Measurements from ENCODE around the gene RASSF4. TPM values are rescaled to one million over a fixed set of nuclear protein-coding genes. Genes with fewer than 3 reads are reported as not detected.

Gene RASSF4
- total and polyA plus RNA-seq, 2 experiments from 2014 or later: 2.1 to 2.3 TPM

DNA sequence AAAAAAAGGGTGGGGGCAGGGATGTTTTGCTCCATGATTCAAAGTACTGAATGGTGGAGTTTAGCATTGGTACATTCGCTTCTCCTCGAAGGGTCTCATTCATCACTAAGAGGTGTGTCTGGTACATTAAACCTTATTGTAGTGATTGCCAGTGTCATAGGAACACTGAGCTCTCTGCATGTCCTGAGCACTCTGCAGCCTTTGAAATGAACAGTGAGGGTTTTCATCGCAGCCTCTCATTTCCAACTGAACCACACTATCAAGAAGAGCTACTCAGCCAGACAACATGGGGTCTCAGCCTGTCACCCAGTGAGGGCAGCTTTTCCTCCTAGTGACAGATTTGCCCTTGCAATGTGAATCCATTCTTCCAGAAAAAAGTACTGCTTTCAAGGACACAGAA lies 26.6 kb downstream of the RASSF4 start:
- Histone ChIP-seq H3K4me2 (ENCODE audit: unreplicated experiment) (no peak overlapping the region), H3K4me1 (ENCODE audit: insufficient read depth) (peaks cover 13% of the 10 kb centered on the region), H3K79me2 (ENCODE audit: insufficient read depth) (no peaks in the 10 kb centered on the region), H4K20me1 (ENCODE audit: insufficient read depth) (no peaks in the 10 kb centered on the region), H3K27ac (no peak overlapping the region), H3K4me3 (no peak overlapping the region), H3K36me3 (ENCODE audit: low read depth) (no peaks in the 10 kb centered on the region), H3K27me3 (replicated peaks; ENCODE audit: insufficient read depth) (no peaks in the 10 kb centered on the region), H3K9me2 (ENCODE audit: insufficient read depth) (no peaks in the 10 kb centered on the region), H3K9ac (no peak overlapping the region), H3K9me3 (ENCODE audit: low read depth) (no peaks in the 10 kb centered on the region), H3F3A (ENCODE audit: insufficient read depth) (0 out of 2 replicates have a peak, but pooled peaks cover 7% of the 10 kb centered on the region), H2AFZ (no peak overlapping the region)
- 48 to 54% methylated on average over 3 of the region's 3 CpGs for WGBS, 2 experiments (ENCODE audit: low coverage in 1 of 2, low lambda C conversion rate in 2 of 2, missing lambda C conversion rate in 2 of 2)
- DNase-seq: no peak
- TF ChIP-seq EZH2phosphoT487 (IDR thresholded peaks at IDR 0.05; ENCODE audit: insufficient read depth, low read depth) (no peak), EZH2 (IDR thresholded peaks at IDR 0.05; ENCODE audit: insufficient read depth, poor library complexity, severe bottlenecking) (no peak)
- in situ Hi-C loops (cut with MboI): loop anchor here (25.0 kb wide), 1 partner anchor 1324 kb away; no protein-coding TSS in a partner anchor

DNA sequence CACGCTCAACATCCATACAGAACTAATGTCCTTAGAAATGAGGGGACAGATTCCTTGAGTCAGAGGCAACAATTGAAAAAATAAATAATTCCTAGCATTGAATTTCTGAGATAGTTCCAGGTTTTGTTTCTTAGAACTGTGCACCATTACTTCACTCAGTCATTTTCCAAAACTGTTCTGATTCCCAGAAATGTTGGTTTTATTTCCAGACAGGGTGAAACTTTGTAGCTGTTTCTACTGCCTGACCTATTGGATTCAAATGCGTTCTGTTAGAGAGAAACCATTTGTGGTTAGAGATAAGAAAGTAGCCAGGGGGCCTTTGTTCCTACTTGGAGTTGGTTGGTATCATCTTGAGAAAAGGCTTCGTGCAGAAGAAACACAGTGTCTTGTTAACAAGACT lies 27.1 kb downstream of the RASSF4 start:
- Histone ChIP-seq H3F3A (ENCODE audit: insufficient read depth) (0 out of 2 replicates have a peak, but pooled peaks cover 3% of the 10 kb centered on the region), H4K20me1 (ENCODE audit: insufficient read depth) (no peaks in the 10 kb centered on the region), H3K9me3 (ENCODE audit: low read depth) (no peaks in the 10 kb centered on the region), H3K27ac (no peak overlapping the region), H3K79me2 (ENCODE audit: insufficient read depth) (no peaks in the 10 kb centered on the region), H3K9ac (no peak overlapping the region), H3K4me1 (ENCODE audit: insufficient read depth) (peaks cover 10% of the 10 kb centered on the region), H3K36me3 (ENCODE audit: low read depth) (no peaks in the 10 kb centered on the region), H3K4me3 (no peak overlapping the region), H3K4me2 (ENCODE audit: unreplicated experiment) (no peak overlapping the region), H3K27me3 (replicated peaks; ENCODE audit: insufficient read depth) (no peaks in the 10 kb centered on the region), H2AFZ (no peak overlapping the region), H3K9me2 (ENCODE audit: insufficient read depth) (no peaks in the 10 kb centered on the region)
- in situ Hi-C loops (cut with MboI): loop anchor here (25.0 kb wide), 1 partner anchor 1324 kb away; no protein-coding TSS in a partner anchor
- 43 to 45% methylated on average over 3 of the region's 3 CpGs for WGBS, 2 experiments (ENCODE audit: low coverage in 1 of 2, low lambda C conversion rate in 2 of 2, missing lambda C conversion rate in 2 of 2)
- TF ChIP-seq EZH2 (IDR thresholded peaks at IDR 0.05; ENCODE audit: insufficient read depth, poor library complexity, severe bottlenecking) (no peak), EZH2phosphoT487 (IDR thresholded peaks at IDR 0.05; ENCODE audit: insufficient read depth, low read depth) (no peak)
- no peak for DNase-seq

DNA sequence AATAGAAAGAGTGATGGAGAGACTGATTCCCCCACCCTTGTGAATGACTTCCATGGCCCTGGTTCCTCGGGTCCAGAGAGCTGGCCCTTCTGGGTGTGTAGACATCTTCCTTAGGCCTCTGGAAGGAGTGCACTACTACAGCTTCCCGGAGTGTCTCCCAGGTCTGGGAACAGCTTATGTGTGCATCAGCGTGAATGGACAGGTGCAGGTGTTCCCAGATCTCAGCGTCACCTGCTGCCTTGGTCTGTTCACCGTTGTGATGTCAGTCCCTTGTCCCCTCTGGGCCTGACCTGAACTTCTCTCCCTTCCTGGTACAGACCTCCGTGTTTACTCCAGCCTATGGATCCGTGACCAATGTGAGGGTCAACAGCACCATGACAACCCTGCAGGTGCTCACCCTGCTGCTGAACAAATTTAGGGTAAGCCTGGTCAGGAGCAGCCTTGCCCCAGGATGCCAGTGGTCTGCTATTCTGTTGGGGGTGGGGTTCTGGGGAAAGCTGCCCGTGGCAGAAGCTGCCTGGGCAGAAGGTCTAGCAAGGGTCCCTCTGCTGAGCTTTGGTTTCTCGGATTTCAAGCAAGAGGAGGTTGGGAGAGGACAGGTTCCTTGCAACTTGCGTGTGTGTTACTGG lies 29.5 kb downstream of the RASSF4 start:
- no peaks in the 10 kb centered on the region for H3K79me2 ChIP-seq (ENCODE audit: insufficient read depth)
- no peaks in the 10 kb centered on the region for H3K9me3 ChIP-seq (ENCODE audit: low read depth)
- TF ChIP-seq EZH2phosphoT487 (IDR thresholded peaks at IDR 0.05; ENCODE audit: insufficient read depth, low read depth): no peak
- TF ChIP-seq EZH2 (IDR thresholded peaks at IDR 0.05; ENCODE audit: insufficient read depth, poor library complexity, severe bottlenecking): no peak
- 90 to 91% methylated on average over 10 of the region's 10 CpGs for WGBS, 2 experiments (ENCODE audit: low coverage in 1 of 2, low lambda C conversion rate in 2 of 2, missing lambda C conversion rate in 2 of 2)
- no peaks in the 10 kb centered on the region for H3K36me3 ChIP-seq (ENCODE audit: low read depth)
- H3K9ac ChIP-seq: no peak overlapping the region
- DNase-seq: no peak
- H2AFZ ChIP-seq: no peak overlapping the region
- no peaks in the 10 kb centered on the region for H4K20me1 ChIP-seq (ENCODE audit: insufficient read depth)
- H3K4me2 ChIP-seq (ENCODE audit: unreplicated experiment): no peak overlapping the region
- no peak overlapping the region for H3K27ac ChIP-seq
- peaks cover 6% of the 10 kb centered on the region for H3K4me1 ChIP-seq (ENCODE audit: insufficient read depth)
- no peaks in the 10 kb centered on the region for H3K27me3 ChIP-seq (replicated peaks; ENCODE audit: insufficient read depth)
- no peaks in the 10 kb centered on the region for H3F3A ChIP-seq (ENCODE audit: insufficient read depth)
- H3K4me3 ChIP-seq: no peak overlapping the region
- H3K9me2 ChIP-seq (ENCODE audit: insufficient read depth): no peaks in the 10 kb centered on the region
- in situ Hi-C loops (cut with MboI): loop anchor here (25.0 kb wide), 1 partner anchor 1327 kb away; no protein-coding TSS in a partner anchor

GRCh38 chr10:44989597-44990301 lies 30.1 kb downstream of the RASSF4 start:
- Histone ChIP-seq H3K4me3 (no peak overlapping the region), H3K9me2 (ENCODE audit: insufficient read depth) (no peaks in the 10 kb centered on the region), H3K4me2 (ENCODE audit: unreplicated experiment) (no peak overlapping the region), H2AFZ (no peak overlapping the region), H3K27ac (no peak overlapping the region), H3K4me1 (ENCODE audit: insufficient read depth) (peaks cover 12% of the 10 kb centered on the region), H3K27me3 (replicated peaks; ENCODE audit: insufficient read depth) (no peaks in the 10 kb centered on the region), H3K9me3 (ENCODE audit: low read depth) (no peaks in the 10 kb centered on the region), H3F3A (ENCODE audit: insufficient read depth) (no peaks in the 10 kb centered on the region), H3K79me2 (ENCODE audit: insufficient read depth) (no peaks in the 10 kb centered on the region), H3K36me3 (ENCODE audit: low read depth) (no peaks in the 10 kb centered on the region), H4K20me1 (ENCODE audit: insufficient read depth) (no peaks in the 10 kb centered on the region), H3K9ac (no peak overlapping the region)
- 86 to 90% methylated on average over 14 of the region's 14 CpGs for WGBS, 2 experiments (ENCODE audit: low coverage in 1 of 2, low lambda C conversion rate in 2 of 2, missing lambda C conversion rate in 2 of 2)
- no peak for DNase-seq
- in situ Hi-C loops (cut with MboI): loop anchor here (25.0 kb wide), 1 partner anchor 1327 kb away; no protein-coding TSS in a partner anchor
- TF ChIP-seq EZH2phosphoT487 (IDR thresholded peaks at IDR 0.05; ENCODE audit: insufficient read depth, low read depth): no peak
- TF ChIP-seq EZH2 (IDR thresholded peaks at IDR 0.05; ENCODE audit: insufficient read depth, poor library complexity, severe bottlenecking): no peak
